GM23338 (cell line): ENCODE measurements around the gene LDHAL6A.

ENCODE experiments used
- CTCF ChIP-seq, 2 experiments: fragments of 200-600 bp in 1 of 2; sonication (generic) in 1 of 2; conservative IDR thresholded peaks; 2 replicates each; pipeline versions ENCODE4 v1.5.1 to v1.6.1; 2016 to 2017; ENCODE audit warnings: antibody characterized with exemption in 2 of 2, low read depth in 2 of 2, mild to moderate bottlenecking in 2 of 2, moderate library complexity in 1 of 2
- EZH2 ChIP-seq: fragments of 200-600 bp; sonication (generic); IDR thresholded peaks from one replicate; pipeline ENCODE4 v1.8.0; 2017; ENCODE audit warnings: antibody characterized with exemption, mild to moderate bottlenecking, low read depth; ENCODE audit not compliant: unreplicated experiment
- EZH2phosphoT487 ChIP-seq: fragments of 200-600 bp; sonication (generic); IDR thresholded peaks from one replicate; pipeline ENCODE4 v1.8.1; 2018; ENCODE audit warnings: antibody characterized with exemption; ENCODE audit not compliant: unreplicated experiment
- POLR2AphosphoS5 ChIP-seq: IDR thresholded peaks from 2 replicates; pipeline ENCODE4 v1.6.1; 2016; ENCODE audit warnings: antibody characterized with exemption, low read depth

- TF ChIP-seq CTCF (conservative IDR thresholded peaks at IDR 0.05; ENCODE audit: low read depth in 2 of 2) (no peak), EZH2phosphoT487 (no peak), EZH2 (no peak), POLR2AphosphoS5 (no peak)
Measured at GRCh38 chr11:18524248-18524647, 68.6 kb downstream of the LDHAL6A start.
